Fibroblast of the aortic adventitia (primary cell): ENCODE data around the gene SMPD3. TPM values are rescaled to one million over a fixed set of nuclear protein-coding genes. Genes with fewer than 3 reads are reported as not detected.

Experiments used
- DNase-seq: peaks from one replicate; pipeline ENCODE4 v3.0.0-alpha.2; 2010; ENCODE audit warnings: low read depth
- H3K4me3 ChIP-seq: 2 replicates; pipeline ENCODE4 v1.5.1; 2011; ENCODE audit warnings: low read depth, mild to moderate bottlenecking, control low read depth, low read length, moderate library complexity
- total RNA-seq: library from RNA; depleted of rRNA; stranded (reverse); fragments of >200 nt; gene quantifications from 2 replicates; pipeline ENCODE4 v1.2.3, GENCODE V29; 2012; ENCODE audit warnings: low replicate concordance
- TF ChIP-seq, protein P1 (sequence below): IDR thresholded peaks from 2 replicates; pipeline ENCODE4 v1.5.1; 2011; ENCODE audit warnings: mild to moderate bottlenecking, low read length, control low read depth, inconsistent platforms; ENCODE audit not compliant: insufficient read depth

The SMPD3 gene
- total RNA-seq, 1 donor: not detected

DNA sequence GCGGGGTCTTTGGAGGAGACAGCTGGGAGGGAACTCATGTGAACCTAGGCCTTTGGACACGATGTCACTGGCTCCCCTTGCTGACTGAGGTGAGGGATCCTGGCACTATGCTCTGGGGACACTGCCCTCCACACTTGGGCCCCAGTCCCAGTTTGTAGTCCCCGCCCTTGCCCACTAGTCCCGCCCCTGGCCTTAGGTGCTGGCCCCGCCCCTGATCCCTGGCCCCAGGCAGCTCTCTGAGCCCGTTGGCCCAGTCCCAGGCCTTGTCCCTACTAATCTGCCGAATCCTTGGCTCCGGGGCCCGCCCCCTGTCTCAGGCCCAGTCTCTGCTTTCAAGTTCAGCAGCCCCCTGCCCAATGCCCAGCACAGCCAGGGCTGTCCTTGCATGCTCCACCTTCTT, 61.0 kb downstream of the SMPD3 start:
- H3K4me3 ChIP-seq: no peak overlapping the region
- TF ChIP-seq, protein P1, sequence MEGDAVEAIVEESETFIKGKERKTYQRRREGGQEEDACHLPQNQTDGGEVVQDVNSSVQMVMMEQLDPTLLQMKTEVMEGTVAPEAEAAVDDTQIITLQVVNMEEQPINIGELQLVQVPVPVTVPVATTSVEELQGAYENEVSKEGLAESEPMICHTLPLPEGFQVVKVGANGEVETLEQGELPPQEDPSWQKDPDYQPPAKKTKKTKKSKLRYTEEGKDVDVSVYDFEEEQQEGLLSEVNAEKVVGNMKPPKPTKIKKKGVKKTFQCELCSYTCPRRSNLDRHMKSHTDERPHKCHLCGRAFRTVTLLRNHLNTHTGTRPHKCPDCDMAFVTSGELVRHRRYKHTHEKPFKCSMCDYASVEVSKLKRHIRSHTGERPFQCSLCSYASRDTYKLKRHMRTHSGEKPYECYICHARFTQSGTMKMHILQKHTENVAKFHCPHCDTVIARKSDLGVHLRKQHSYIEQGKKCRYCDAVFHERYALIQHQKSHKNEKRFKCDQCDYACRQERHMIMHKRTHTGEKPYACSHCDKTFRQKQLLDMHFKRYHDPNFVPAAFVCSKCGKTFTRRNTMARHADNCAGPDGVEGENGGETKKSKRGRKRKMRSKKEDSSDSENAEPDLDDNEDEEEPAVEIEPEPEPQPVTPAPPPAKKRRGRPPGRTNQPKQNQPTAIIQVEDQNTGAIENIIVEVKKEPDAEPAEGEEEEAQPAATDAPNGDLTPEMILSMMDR: no peak
- DNase-seq: no peak

DNA sequence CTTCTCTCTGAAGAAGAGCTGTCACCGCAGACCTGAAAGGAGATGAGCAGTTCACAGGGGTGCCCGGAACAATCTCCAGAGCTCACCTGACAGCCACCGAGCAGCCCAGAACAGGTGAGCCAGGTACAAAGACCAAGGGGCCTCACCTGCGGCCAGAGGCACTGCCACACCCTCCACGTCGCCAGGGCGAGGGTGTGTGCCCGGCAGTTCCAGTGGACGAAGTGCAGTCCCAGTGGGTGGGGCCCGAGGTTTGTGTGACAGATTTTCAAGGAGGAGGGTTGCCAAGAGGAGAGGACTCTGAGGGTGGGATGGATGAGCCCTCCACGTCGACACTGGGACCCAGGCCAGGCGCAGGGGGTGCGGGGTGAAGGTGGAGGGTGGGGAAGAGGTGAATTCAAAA, 61.7 kb downstream of the SMPD3 start:
- DNase-seq: no peak
- no peak overlapping the region for H3K4me3 ChIP-seq
- TF ChIP-seq, protein P1: no peak

DNA sequence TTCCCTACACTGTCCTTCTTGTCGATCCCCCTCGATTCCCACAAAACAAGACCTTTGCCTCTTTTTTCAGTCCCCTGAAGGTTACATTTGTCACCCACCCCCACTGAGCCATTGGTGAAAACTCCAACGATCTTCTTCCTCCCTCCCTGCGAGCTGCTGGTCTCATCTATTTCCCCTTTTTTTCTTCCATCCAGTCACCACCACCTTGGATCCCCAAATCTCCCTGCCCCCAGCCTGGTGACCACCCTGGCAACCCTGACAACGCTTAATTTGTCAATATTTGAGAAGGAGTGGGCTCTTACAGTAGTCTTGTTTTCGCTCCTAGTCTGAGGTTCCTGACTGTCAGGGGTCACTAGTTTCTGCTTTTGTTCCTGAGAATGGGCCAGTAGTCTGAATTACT, 62.9 kb downstream of the SMPD3 start:
- TF ChIP-seq, protein P1: no peak
- H3K4me3 ChIP-seq: no peak overlapping the region
- no peak for DNase-seq

DNA sequence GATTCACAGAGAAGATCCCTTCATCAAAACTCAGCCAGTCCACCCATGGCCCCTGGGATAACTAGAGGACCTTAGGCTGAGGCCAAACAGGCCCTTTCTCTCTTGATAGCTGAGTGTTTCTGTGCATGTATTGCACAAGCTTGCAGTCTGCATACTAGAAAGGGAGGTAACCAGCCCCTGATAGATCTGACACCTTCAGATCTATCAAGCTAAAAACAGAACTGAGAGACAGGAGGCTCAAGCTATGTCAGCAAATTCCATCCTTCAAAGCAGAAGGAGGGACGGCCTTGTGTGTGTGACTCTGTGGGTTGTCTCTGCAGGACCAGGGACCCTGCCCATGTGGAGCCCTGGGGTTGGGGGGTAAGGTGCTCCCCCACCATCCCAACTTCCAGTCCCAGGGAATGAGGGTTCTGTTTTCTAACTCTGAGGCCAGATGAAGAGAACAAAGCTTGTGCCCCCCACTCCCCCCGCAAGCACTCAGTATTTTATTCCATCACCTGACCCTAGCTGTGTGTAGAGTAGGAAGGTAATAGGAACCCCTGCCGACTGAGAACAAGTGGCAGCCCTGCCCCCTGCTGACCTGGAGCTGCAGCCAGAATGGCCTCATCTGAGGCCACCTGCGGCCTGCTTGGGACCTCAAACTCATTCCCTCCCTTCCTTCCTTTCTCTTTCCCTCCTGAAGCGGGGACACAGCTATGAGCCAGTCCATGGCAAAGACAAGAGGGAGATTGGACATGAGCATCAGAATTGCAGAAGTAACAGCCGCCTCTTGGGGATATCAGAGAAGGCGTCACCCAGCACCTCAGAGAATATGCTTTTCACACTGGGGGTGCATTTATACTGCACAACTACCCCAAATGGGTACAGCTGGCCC, 63.8 kb downstream of the SMPD3 start:
- H3K4me3 ChIP-seq: no peak overlapping the region
- DNase-seq: no peak
- TF ChIP-seq, protein P1: no peak

DNA sequence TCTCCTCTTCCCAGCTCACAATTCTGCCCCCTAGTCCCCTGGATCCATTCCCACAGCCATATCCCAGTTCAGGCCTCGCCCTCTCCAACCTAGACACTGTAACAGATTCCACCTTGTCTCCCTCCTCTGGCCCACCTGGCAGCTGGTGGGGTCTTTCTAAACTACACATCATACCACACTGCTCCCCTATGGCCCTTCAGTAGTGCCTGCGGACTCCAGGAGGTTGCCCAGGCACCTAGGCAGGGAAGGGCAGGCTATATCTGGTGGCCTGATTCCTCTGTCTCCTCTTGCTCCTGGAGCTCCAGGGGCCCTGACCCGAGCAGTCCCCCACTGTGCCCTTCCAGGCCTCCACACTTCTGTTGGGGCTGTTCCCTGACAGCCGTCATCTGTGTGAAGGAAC, 64.5 kb downstream of the SMPD3 start:
- H3K4me3 ChIP-seq: no peak overlapping the region
- DNase-seq: no peak
- TF ChIP-seq, protein P1: no peak

DNA sequence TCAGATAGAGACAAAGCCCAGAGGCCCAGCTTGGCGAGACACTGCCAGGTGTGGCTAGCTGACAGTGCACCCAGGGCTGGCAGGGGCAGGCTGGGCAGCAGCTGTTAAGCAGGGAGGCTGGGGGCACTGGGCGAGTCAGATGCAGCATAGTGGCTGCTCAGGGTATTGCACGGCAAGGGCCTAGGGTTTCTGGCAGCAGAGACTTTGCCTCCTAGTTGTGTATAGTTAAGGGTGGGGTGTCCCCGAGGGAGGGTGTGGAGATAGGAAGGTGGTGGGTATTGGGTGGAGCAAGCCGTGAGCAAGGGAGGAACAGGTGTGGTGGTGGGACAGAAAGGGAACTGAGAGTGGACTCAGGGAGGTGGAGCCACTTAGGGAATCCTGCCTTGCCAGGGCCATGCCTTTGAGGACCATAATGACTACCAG, 66.0 kb downstream of the SMPD3 start:
- no peak for DNase-seq
- TF ChIP-seq, protein P1: peak; percentile 37
- H3K4me3 ChIP-seq: no peak overlapping the region
